ENCODE results near the gene SUDS3.
"Not testable (repeated sequence)": the region's sequence is repeated elsewhere in the genome, so short reads cannot be mapped to it uniquely, and the experiment has no call there.

Gene SUDS3, protein sequence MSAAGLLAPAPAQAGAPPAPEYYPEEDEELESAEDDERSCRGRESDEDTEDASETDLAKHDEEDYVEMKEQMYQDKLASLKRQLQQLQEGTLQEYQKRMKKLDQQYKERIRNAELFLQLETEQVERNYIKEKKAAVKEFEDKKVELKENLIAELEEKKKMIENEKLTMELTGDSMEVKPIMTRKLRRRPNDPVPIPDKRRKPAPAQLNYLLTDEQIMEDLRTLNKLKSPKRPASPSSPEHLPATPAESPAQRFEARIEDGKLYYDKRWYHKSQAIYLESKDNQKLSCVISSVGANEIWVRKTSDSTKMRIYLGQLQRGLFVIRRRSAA

DNA sequence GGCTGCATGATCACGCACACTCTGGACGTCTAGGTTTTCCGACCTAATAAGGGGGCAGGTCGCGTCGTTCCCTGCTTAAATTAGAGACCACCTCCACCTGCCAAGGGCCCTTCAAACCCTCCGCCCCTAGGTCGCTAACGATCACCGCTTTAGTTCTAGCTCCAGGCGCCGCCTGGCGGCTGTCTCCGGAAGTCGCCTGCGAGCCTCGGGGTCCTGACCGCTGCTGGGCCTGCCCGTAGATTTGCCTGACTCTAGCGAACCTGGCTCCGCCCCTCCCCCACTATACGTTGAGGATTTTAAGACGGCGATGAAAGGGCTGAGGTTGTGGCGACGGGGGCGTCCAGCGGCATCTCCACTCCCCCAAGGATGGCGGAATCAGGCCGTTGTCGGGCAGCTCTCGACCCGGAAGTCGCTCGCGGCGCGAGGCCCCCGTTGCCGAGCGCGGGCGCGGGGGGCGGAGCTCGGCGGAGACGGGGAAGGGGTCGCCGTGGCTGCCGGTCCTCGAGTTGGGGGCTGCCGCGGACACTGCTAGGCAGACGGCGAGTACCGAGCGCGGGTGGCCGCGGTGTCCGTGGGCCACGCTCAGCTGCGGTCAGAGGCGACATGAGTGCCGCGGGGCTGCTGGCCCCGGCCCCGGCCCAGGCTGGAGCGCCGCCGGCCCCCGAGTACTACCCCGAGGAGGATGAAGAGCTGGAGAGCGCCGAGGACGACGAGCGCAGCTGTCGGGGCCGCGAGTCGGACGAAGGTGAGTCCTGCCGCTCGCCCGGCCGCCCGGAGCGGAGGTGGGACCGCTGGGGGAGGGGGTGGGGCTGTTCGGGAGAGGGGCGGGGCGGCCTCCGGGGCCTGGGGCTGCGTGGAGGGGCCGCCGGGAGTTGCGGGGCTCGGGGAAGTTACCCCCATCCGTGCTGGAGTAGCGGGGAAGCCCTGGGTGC, at the start of gene SUDS3:
SUDS3 (plus strand) TSS at position 467 of the 932 bp plus-strand sequence; CDS start at position 604, 137 bp downstream.
- peak; percentile 80 for DNase-seq (ENCODE audit: low spot score)

DNA sequence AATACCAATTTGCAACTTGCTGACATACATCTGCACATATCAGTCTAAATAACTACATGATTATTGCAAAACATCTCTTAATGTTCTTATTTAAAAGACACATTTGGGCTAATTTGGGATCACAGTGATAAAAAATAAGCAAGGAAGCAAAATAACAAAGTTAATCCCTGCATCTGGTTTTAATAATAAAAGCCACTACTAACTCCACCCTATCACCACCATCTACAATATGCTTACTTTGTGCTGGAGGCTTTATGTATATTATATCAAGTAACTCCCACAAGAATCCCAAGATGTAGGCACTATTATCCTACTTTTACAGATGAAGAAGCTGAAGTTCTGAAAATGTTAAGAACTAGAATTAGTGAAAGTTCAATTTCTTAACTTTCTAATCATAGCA, 49.4 kb upstream of the SUDS3 start:
- DNase-seq (ENCODE audit: low spot score), result no peak

DNA sequence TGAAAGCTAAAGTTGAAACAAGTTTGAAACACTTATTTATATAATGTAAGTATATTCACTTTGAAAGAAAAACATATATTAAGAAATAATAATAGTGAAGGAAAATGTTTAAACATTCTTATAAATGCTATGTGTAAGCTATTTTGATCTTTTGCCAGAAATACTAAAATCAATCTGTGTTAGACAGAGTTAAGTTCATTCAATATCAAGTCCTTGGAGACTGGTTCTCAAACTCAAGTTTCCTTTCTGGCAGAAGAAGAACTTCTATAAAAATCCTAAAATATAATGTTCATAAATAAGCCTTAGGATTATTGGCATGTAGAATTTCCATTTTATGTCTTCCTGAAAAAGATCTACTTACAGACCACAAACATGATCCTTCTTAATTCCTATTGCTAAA, 49.0 kb upstream of the SUDS3 start:
- no peak for DNase-seq (ENCODE audit: low spot score)

DNA sequence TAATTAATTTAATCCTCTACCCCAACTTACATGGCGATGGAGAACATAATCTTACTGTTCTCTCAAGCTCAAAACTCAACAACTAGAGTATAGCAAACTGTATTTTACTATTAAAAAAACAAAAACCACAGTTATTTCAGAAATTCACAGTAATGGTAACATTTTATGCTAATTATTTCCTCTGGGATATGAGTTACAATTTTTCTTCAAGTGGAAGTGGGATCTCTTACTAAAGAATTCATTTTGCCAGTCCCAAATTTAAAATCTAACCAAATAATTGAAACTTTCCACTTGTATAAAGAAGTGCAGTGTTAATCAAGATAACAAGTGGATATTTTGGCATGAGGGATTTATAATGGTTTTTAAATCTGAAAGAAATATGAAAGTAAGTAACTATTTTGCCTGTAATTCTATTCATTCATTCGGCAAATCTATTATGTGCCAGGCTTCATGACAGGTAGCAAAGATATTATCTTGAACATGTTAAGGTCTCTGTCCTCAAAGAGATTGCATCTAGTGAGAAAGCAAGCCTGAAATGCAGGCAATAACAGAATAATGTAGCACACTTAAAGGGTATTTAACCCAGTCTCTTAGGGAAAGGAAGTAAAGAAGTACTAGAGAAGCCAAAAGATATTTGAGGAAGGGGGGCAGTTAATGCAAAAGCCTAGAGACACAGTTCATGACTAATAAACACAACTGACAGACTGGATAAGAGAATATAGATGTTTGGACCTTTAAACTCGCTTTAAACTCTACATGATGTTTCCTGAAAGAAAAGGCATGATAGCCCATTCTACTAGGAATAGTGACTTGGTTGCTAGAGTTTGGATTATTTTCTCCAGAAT, 47.6 kb upstream of the SUDS3 start:
- DNase-seq (ENCODE audit: low spot score), result no peak

DNA sequence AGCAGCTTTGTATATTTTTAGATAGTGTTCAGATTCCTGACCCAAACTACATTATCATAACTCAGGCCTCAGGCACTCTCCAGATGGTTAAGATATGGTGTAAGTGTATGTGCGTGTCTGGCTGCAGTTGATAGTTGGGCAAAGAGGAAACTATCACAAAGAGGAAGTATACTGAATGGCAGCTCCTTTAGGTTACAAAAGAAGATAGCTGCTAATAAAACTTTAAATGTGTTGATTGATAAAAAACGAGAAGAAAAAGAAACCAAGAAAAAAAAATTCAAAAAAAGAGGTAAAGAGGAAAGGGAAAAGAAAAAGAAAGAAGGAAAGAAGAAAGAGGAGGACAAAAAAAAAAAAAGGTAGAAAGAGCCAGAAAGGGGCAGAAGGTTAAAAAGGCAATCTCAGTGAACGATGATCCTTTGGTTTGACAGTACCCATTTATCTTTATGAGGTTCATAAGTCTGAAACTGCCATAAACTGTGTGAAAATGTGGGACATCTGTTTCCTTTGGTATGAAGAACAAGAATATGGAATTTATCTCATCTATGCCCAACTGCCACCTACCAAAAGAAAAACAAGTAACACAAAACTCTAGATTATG, 45.8 kb upstream of the SUDS3 start:
- DNase-seq (ENCODE audit: low spot score), result peak; percentile 76

DNA sequence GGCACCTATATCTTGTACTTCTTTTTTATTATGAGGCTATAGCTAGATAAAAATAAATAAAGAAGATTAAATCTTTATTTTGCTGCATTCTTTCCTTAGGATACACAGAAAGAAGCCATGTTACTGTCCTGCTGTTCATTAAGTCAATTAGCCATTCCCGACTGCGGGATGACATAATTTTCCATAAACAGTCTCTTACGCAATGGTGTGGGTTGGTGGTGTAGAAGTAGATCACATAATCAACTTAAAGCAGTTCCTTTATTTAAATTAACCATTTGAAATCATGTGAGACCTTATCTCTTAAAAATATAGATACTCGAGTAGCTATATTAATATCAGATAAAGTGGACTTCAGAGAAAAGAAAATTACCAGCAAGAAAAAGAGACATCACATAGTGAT, 43.8 kb upstream of the SUDS3 start:
- no peak for DNase-seq (ENCODE audit: low spot score)

DNA sequence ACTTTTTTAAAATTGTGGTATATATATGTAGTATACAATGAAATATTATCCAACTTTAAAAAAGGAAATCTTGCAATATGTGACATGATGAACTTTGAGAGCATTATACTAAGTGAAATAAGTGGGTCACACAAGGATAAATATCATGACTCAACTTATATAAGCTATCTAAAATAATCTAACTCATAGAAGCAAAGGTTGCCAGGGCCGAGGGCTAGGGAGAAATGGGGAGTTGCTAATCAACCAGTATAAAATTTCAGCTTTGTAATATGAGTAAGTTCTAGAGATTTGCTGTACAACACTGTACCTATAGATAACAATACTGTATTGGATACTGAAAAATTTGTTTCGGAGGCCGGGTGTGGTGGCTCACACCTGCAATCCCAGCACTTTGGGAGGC, 42.1 kb upstream of the SUDS3 start:
- DNase-seq (ENCODE audit: low spot score), result no peak

DNA sequence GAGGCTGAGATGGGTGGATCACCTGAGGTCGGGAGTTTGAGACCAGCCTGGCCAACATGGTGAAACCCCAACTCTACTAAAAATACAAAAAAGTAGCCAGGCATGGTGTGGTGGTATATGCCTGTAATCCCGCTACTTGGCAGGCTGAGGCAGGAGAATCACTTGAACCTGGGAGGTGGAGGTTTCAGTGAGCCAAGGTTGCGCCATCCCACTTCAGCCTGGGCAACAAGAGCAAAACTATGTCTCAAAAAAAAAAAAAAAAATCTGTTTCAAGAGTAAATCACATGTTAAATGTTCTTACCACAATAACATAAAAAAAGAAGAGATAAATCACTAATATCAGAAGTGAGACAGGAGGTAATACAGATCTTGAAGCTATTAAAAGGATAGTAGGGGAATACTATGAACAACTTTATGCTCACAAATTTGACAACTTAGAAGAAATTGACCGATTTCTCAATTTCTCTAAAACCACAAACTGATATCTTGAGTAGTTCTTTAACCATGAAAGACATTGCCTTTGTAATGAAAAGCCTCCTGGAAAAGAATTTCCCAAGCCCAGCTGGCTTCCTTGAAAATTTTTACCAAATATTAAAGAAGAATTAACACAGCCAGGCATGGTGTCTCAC, 41.3 kb upstream of the SUDS3 start:
- no peak for DNase-seq (ENCODE audit: low spot score)

DNA sequence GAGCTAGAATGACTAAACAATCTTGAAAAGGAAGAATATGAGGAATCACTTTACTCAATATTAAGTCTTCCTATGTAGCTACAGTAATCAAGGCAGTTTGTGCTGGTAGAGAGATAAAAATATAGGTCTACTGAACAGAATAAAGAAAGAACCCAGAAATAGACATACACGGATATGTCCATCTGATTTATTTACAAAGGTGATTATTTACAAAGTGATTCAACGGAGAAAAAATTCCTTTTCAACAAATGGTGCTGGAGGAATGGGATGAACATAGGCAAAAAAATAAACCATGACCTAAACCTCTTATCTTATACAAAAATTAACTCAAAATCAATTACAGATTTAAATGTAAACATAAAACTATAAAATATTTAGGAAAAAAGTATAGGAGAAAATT, 40.2 kb upstream of the SUDS3 start:
- no peak for DNase-seq (ENCODE audit: low spot score)

DNA sequence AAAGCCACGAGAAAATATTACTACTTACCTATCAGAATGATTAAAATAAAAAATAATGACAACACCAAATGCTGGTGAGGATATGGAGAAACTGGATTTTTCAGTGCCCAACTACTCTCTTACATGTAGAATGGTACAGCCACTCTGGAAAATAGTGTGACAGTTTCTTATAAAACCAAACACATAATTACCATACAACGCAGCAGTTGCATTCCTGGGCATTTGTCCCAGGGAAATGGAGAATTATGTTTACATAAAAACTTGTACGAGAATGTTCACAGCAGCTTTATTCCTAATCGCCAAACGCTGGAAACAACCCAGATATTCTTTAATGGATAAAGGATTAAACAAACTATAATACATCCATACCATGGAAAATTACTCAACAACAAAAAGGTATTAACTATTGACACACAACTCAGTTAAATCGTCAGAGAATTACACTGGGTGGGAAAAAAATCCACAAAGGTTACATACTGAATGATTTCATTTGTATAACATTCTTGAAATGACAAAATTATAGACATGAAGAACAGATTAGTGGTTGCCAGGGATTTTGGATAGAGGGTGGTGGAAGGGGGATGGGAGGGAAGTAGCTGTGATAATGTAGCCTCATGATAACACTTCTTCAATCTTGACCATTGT, 39.0 kb upstream of the SUDS3 start:
- no peak for DNase-seq (ENCODE audit: low spot score)

DNA sequence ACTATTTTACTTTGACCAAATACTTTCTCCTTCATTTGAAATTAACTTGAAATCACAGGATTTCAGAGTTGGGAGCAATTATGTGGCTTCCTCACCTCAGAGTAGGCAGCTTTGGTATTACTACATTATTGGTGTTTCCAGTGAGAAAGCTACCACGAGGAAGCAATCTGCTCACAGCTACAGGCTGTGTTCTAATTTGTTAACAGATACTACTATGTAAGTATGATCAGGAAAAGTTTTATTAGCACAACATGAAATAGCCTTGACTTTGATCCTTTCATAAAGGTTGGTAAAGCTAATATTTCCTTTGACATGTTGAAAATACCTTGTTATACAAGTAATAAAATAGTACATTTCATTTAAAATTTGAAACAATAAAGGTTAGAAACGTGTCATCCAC, 34.3 kb upstream of the SUDS3 start:
- DNase-seq (ENCODE audit: low spot score), result no peak

DNA sequence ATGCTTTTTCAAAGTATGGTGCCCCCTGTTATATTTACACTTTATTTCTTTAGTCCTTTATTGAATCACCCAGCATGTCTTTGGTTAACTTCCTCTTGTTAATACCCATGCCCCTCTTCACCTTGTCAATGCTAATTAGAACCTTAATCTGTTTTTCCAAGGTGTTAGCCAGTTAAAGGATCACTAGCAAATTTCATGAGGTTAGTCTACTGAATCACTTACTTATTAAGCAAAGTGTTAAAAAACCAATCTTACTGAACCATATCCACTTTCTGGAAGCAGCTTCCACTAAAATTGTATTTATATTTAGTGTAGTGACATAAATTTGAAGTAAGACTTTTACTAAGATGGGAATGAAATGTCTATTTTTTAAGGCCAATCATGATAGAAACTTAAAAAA, 31.5 kb upstream of the SUDS3 start:
- DNase-seq (ENCODE audit: low spot score), result no peak

DNA sequence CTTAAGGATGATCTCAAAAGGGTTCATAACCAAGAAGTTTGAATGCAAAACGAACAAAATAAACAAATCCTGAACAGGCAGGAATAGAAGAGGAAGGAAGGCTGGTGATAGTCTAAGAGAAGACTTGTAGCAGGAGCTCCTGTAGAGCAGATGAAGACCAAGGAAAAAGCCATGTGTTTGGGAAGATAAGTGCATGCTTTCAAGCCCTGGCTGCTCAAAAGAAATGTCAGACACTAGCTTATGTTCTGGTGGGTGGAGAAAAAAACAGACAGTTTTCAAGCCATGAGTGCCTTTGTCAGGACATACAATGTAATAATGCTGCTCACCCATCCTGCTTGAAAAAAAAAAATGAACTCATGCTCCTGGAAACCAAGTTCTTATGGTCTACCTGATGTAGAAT, 31.0 kb upstream of the SUDS3 start:
- DNase-seq (ENCODE audit: low spot score), result no peak

DNA sequence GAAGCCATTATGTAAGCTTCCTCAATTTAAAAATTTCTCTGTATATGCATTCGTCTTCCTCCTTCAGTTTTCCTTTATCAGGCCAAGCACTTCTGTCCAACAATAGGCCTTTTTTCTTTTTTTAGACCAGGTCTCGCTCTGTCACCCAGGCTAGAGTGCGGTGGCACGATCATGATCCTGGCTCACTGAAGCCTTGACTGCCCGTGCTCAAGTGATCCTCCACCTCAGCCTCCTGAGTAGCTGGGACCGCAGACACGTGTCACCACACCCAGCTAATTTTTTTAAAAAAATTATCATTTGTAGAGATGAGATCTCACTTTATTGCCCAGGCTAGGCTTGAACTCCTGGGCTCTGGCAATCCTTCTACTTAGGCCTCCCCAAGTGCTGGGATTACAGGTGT, 29.5 kb upstream of the SUDS3 start:
- DNase-seq (ENCODE audit: low spot score), result no peak

DNA sequence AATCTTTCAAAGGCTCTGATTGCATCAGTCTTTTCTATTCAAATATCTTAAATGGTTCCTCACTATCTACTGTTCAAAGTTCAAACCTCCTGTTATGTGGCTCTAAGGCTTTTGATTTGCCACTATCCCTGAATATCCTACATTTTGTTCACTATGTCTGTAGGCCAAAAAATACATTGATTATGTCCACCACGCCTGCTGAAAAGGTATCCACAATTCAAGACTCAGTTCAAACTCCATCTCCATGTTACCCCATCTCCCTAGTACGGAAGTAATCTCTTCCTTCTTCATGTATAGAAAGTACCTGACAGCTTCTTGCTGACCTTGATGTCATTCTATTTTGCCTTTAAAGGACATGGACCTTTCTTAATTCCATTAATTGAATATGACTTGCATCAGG, 28.4 kb upstream of the SUDS3 start:
- DNase-seq (ENCODE audit: low spot score), result no peak

DNA sequence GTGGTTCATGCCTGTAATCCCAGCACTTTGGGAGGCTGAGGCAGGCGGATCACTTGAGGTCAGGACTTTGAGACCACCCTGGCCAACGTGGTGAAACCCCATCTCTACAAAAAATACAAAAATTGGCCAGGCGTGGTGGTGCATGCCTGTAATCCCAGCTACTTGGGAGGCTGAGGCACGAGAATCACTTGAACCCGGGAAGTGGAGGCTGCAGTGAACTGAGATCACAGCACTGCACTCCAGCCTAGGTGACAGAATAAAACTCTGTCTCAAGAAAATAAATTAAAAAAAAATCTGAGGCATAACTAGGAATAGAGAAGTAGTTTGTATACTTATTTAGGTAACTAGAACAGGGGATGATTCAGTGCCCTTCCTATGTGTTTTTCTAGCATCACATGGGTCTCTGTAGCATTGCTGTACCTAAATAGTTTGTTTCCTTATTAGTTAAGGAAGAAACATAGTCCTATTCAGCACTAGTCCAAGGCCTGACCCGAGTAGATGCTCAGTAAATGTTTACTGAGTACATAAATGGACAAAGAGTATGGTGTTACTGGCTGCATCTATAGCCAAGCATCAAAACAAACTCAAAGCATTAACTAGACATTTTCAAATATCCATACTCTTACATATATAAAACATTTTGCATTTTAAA, 25.3 kb upstream of the SUDS3 start:
- no peak for DNase-seq (ENCODE audit: low spot score)

DNA sequence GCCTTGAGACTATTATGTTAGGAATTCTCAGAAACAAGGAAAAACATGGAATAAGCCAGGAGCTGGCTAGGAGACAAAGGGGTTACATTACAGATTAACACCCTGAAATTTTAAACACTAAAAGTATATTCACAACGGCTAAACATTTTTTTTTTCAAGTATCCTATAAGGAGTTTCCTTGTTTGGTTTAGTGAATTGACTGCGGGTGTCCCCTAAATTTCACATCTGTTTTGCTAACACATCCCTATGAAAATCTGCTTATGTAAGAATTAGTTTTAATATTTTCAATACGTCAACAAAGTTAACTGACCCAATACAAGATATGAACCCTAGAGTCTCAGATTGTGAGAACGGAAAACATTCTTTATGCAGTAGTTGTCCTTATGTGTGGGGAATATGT, 22.6 kb upstream of the SUDS3 start:
- no peak for DNase-seq (ENCODE audit: low spot score)

DNA sequence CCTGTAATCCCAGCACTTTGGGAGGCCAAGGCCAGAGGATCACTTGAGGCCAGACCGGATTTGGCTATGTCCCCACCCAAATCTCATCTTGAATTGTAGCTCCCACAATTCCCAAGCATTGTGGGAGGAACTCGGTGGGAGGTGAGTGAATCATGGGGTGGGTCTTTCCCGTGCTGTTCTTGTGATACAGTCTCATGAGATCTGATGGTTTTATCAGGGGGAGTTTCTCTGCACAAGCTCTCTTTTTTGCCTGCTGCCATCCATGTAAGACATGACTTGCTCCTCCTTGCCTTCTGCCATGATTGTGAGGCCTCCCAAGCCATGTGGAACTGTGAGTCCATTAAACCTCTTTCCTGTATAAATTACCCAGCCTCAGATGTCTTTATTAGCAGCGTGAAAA, 21.9 kb upstream of the SUDS3 start:
- not testable (repeated sequence) for DNase-seq (ENCODE audit: low spot score)

DNA sequence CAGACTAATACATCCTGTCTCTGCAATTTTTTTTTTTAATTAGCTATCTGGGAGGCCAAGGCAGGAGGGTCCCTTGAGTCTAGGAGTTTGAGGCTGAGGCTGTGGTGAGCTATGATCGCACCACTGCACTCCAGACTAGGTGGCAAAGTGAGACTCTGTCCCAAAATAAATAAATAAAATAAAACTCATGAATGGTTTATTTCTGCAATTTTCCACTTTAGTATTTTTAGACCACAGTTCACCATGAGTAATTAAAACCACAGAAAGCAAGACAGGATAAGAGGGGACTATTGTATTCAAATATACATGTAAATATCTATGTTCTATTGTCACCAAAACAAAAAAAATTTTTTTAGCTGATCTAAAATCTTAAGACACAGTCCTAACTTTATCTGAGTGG, 21.5 kb upstream of the SUDS3 start:
- DNase-seq (ENCODE audit: low spot score), result no peak

DNA sequence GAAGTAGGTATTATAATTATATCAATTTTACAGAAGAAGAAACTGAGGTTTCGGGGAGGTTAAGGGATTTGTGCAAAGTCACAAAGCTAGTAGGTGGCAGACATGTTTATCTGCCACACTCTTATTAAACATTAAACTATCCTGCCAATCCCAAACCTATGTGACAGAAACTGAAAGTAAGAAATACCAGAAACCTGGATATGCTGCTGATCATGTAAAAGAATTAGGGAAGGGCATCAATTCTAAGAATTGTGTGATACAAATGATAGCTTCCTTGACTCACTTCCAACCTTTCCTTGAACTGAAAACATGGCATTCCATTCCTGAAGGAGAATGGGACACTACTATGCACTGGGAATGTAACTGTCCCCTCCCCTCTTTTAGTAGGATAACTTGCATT, 20.5 kb upstream of the SUDS3 start:
- DNase-seq (ENCODE audit: low spot score), result no peak

Measured in hepatic stellate cell (primary cell).